ENCODE data around the gene PALM. TPM values are rescaled to one million over a fixed set of nuclear protein-coding genes. Genes with fewer than 3 reads are reported as not detected.
"Not testable (repeated sequence)": the region's sequence is repeated elsewhere in the genome, so short reads cannot be mapped to it uniquely, and the experiment has no call there.

PALM gene, protein sequence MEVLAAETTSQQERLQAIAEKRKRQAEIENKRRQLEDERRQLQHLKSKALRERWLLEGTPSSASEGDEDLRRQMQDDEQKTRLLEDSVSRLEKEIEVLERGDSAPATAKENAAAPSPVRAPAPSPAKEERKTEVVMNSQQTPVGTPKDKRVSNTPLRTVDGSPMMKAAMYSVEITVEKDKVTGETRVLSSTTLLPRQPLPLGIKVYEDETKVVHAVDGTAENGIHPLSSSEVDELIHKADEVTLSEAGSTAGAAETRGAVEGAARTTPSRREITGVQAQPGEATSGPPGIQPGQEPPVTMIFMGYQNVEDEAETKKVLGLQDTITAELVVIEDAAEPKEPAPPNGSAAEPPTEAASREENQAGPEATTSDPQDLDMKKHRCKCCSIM
- total RNA-seq (2014; rRNA removed; shearing (Covaris generic)), result not detected in 2 replicates

DNA sequence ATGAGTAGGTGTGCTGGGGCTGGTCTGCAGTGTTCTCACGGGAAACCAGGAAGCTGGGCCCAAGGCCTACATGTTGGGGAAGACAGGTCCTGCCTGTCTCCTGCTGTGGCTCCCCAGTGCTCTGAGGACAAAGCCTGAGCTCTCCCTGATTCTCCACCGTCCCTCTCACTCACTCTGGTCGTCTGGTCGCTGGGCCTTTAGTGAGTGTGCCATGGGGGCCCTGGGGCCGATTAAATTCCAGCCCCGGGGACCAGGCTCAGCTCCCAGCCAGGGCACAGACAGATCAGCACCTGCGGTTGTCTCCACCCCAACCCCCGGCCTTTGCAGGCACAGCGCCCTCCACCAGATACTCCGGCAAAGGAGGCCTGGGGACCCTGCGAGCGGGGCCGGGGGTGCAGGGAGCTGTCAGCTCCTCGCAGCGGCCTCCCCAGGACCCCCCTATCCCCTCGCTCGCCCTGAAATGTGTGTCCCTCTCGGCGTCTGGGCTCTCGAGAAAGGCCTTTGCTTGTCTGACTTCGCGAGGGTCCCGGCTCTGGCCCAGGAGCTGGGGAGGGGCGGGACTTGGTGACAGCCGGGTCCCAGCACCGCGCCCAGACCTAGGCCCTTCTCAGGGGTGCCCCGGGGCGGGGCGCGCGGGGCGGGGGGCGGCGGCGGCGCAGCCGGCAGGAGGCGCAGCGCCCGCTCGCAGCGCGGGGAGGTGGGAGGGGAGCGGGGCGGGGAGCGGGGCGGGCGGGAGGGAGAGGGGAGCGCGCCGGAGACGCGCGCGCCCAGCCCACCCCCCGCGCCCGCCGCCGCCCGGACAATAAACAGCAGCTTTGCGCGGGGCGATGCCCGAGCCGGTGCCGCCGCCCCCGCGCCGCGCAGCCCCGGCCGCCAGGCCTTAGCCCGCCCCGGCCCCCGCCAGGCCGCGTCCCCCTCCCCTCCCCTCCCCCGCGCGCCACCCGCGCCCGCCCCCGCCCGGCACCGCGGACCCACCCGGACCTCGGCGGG, at the start of gene PALM:
PALM (plus strand) TSS at position 782 of the 990 bp plus-strand sequence. CDS start 212 bp downstream, outside the sequence.
- Histone ChIP-seq H3K36me3 (no peaks in the 10 kb centered on the region), H3K9me3 (replicated peaks) (no peaks in the 10 kb centered on the region), H3K4me3 (no peak within 1 kb of the TSS)

DNA sequence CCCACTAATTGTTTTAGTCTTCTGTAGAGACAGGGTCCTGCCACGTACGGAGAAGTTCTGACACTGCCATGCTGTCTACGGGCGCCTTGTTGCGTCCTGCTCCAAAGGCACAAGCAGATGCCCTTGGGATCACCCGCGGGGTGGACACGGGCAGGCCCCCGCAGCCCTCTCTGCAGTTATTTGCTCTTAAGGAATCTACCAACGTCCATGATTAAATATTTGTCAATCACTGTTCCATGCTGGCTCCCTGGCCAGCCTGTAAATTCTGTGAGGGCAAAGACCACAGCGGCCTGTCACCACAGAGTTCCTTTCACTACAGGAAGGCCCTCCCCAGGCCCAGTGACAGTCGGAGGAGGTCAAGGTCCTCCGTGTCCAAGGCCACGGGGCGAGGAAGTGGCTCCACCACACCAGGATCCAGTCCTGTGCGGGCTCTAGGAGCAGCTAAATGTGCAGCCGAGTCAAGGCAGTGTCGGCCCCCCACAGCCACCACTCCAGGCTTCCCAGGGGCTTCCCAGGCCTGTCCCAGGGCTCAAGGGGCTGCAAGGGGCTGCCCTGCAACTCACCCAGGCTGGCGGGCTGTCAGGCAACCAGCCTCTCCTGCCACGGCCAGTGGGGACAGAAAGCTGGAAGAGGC, 47.8 kb upstream of the PALM start:
- H3K27ac ChIP-seq, result no peak overlapping the region

More for the DNA sequence above, at the start of gene PALM:
- Histone ChIP-seq H3K27me3 (replicated peaks) (peaks cover 36% of the 10 kb centered on the region), H3K27ac (no peak within 1 kb of the TSS), H3K4me1 (replicated peaks) (no peaks in the 10 kb centered on the region)
- DNase-seq (ENCODE audit: low read depth in 1 of 2, low spot score in 2 of 2), result no peak

DNA sequence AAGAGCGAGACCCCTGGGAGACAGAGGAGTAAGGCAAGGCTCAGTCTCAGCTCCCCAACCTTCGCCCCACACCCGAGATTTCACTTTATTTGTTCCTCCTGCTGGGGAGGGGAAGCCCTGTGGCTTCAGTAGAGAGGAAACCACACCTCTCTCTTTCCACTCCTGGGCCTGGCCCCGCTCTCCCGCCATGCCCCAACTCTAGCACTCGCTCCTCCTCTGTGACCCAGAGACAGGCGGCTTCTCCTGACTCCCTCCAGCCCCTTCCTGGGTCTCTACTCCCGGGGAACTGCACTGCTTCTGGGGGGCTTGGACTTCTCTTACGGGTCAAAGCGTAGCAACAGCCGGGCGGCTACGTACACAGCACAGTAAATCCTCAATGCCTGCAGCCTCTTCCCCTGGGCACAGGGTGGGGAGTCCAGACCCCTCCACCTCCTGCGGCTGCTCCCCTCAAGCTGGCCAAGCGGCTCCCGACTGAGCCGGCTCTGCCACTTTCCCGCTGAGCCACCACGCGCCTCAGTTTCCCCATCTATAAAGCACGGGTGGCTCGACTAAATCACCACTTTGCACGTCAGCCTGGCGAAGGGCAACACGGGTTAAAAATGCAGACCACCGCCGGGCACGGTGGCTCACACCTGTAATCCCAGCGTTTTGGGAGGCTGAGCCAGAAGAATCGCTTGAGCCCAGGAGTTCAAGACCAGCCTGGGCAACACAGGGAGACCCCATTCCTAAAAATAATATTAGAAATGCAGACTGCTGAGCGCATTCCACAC, 47.1 kb upstream of the PALM start:
- peaks cover 31% of the 10 kb centered on the region for H3K4me1 ChIP-seq (replicated peaks)
- H3K27ac ChIP-seq, result peak overlapping the region; percentile 81
- H3K9me3 ChIP-seq (replicated peaks), result peaks cover 3% of the 10 kb centered on the region; the same call in 1 of the 2 replicates
- DNase-seq (ENCODE audit: low read depth in 1 of 2, low spot score in 2 of 2), result no peak
- H3K4me3 ChIP-seq, result peak overlapping the region; percentile 100
- no peaks in the 10 kb centered on the region for H3K27me3 ChIP-seq (replicated peaks)
- H3K36me3 ChIP-seq, result peaks cover 56% of the 10 kb centered on the region

More for the DNA sequence above, 47.8 kb upstream of the PALM start:
- Histone ChIP-seq H3K36me3 (peaks cover 59% of the 10 kb centered on the region), H3K27me3 (replicated peaks) (no peaks in the 10 kb centered on the region), H3K9me3 (replicated peaks) (peaks cover 3% of the 10 kb centered on the region; the same call in 1 of the 2 replicates), H3K4me1 (replicated peaks) (peaks cover 31% of the 10 kb centered on the region), H3K4me3 (peak overlapping the region; percentile 100)
- DNase-seq (ENCODE audit: low read depth in 1 of 2, low spot score in 2 of 2), result no peak

DNA sequence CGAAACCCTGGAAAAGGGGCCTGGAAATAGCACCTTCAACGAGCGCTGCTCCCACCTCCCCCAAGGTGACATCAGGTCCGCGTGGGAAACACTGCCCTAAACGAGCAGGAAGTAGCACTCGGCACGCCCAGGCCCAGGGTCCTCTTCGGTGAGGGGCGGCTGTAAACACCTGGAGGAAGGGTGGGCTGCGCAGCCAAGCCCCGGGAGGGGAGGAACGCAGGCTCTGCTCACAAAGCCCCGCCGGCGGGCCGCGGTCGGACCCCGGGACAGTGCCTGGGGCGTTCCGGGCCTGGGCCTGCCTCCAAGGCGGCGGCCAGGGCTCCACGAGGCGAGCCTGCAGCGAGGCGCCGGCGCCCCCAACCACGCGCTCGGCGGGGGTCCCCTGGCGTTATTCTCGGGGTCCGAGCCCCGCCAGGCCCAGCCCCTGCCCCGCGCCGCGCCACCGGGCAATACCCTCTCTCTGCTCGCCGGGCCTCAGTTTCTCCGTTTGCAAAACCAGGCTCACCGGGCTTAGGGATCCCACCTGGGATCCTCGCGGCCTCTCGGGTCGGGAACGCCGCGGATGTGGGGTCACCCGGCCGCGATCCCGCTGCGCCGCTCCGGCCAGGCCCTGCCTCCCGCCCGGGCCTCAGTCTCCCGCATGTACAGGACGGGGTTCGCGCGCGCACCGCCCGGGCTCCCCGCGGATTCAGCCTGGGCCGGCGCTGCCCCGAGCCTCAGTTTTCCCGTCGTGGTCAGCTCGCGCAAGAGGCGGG, 46.4 kb upstream of the PALM start:
- H3K9me3 ChIP-seq (replicated peaks), result peaks cover 3% of the 10 kb centered on the region; the same call in 1 of the 2 replicates

DNA sequence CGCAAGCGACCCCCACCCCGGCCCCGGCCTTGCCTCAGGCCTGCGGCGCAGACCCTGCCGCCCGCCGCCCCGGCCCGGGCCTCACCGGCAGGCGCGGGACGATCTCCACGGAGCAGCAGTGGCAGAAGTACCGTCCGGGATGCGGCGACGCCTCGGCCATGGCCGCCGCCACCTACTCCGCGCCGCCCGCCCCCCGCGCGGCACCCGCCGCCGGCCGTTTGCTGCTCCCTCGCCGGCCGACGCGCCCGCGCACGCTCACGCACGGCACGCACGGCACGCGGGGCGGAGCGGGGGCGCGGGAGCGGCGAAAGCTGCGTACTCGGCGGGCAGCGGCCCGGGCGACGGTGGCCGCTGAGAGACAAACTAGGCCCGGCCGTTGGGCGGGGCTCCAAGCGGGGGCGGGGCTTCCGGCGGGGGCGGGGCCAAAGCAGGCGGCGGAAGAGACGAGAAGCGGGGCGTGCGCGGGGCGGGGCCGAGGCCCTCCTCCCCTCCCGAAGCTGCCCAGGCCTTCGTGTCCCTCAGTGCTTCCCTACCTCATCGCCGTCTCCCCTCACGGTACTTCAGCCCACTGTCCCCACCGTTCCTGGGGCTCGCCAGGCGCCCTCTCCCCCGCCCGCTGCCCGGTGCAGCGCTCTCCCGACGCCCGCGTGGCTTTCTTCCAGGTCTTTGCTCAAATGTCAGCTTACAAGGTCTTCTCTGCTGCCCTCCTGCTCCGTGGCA, 45.6 kb upstream of the PALM start, which contains the start of gene RNF126:
RNF126 (minus strand) TSS at position 253 of the 720 bp plus-strand sequence; CDS start at position 160, 93 bp downstream.
- Histone ChIP-seq H3K4me1 (replicated peaks) (peaks cover 31% of the 10 kb centered on the region), H3K4me3 (peak within 1 kb of the TSS; percentile 100)
- peak; percentile 83 to 91 for DNase-seq (ENCODE audit: low read depth in 1 of 2, low spot score in 2 of 2)

More for the DNA sequence above, 46.4 kb upstream of the PALM start:
- Histone ChIP-seq H3K27me3 (replicated peaks) (no peaks in the 10 kb centered on the region), H3K4me3 (peak overlapping the region; percentile 100), H3K36me3 (peaks cover 49% of the 10 kb centered on the region), H3K4me1 (replicated peaks) (peaks cover 31% of the 10 kb centered on the region), H3K27ac (peak overlapping the region; percentile 81)
- peak in 1 of 2 experiments; percentile 47 for DNase-seq (ENCODE audit: low read depth in 1 of 2, low spot score in 2 of 2)

DNA sequence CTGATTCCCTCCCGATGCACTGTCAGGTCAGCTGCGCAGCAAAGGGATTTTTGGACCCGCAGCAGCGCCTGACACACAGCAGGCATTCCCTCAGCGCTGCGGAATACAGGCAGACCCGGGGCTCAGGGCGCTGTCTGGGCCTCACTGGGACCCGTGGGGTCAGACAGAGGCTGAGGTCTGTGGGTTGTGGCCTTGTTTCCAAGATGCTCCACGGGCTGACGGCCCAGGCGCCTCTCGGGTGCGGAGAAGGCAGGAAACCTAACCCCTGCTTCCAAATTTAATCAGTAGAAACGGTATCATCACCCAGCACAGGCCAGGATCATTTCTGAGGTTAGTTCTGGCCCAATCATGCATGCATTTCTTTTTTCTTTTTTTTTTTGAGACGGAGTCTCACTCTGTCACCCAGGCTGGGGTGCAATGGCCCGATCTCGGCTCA, 45.0 kb upstream of the PALM start:
- no peaks in the 10 kb centered on the region for H3K27me3 ChIP-seq (replicated peaks)
- H3K9me3 ChIP-seq (replicated peaks), result peaks cover 3% of the 10 kb centered on the region; the same call in 1 of the 2 replicates
- H3K27ac ChIP-seq, result peak overlapping the region; percentile 53
- no peak for DNase-seq (ENCODE audit: low read depth in 1 of 2, low spot score in 2 of 2)
- H3K4me3 ChIP-seq, result peak overlapping the region; percentile 100
- H3K36me3 ChIP-seq, result peaks cover 38% of the 10 kb centered on the region
- H3K4me1 ChIP-seq (replicated peaks), result peaks cover 31% of the 10 kb centered on the region

More for the DNA sequence above, 45.6 kb upstream of the PALM start, which contains the start of gene RNF126:
- peaks cover 3% of the 10 kb centered on the region; the same call in 1 of the 2 replicates for H3K9me3 ChIP-seq (replicated peaks)
- H3K27ac ChIP-seq, result peak within 1 kb of the TSS; percentile 81
- H3K36me3 ChIP-seq, result peaks cover 44% of the 10 kb centered on the region
- no peaks in the 10 kb centered on the region for H3K27me3 ChIP-seq (replicated peaks)

DNA sequence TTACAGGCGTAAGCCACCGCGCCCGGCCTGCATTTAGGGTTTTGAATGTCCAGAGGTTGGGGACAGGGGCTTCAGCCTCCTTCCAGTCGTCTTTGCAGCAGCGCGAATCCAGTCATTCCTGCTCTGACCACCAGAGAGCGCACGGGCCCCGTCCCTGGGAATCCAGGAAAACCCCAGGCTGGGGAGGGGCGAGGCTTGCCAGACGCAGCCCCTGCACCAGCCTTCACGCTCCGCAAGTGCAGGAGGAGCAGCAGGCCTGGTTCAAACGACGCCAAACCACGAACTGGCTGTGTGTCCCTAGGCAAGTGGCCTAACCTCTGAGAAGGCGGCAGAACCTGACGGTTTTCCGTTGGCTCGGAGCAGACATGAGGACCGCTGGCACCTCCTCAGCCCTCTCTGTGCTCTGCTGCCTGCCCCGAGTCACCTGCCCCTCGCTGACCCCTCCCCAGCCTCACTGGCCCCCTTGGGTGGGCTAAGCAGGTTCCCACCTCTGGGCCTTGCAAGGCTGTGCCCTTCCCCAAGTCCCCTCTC, 43.8 kb upstream of the PALM start:
- H3K27ac ChIP-seq, result no peak overlapping the region
- peaks cover 28% of the 10 kb centered on the region for H3K36me3 ChIP-seq
- H3K4me3 ChIP-seq, result no peak overlapping the region
- peak; percentile 79 to 89 for DNase-seq (ENCODE audit: low read depth in 1 of 2, low spot score in 2 of 2)
- H3K9me3 ChIP-seq (replicated peaks), result peaks cover 3% of the 10 kb centered on the region; the same call in 1 of the 2 replicates
- no peaks in the 10 kb centered on the region for H3K27me3 ChIP-seq (replicated peaks)
- H3K4me1 ChIP-seq (replicated peaks), result peaks cover 31% of the 10 kb centered on the region

DNA sequence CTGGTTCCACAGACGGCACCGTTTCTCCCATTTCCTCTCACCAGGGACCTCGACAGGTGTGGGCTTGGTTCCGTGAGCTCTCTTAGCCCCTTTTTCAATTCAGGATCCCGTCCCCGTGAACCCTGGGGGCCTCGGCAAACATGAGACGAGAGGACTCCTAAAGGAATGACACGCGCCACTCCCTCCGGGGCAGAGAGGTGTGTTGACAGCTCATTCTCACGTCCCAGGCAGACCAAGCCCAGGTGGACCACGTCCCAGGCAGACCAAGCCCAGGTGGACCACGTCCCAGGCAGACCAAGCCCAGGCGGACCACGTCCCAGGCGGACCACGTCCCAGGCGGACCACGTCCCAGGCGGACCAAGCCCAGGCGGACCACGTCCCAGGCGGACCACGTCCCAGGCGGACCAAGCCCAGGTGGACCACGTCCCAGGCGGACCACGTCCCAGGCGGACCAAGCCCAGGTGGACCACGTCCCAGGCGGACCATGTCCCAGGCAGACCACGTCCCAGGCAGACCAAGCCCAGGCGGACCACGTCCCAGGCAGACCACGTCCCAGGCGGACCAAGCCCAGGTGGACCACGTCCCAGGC, 41.7 kb upstream of the PALM start:
- peaks cover 14% of the 10 kb centered on the region for H3K36me3 ChIP-seq
- H3K27me3 ChIP-seq (replicated peaks); DNase-seq (ENCODE audit: low read depth in 1 of 2, low spot score in 2 of 2); H3K27ac ChIP-seq; H3K4me3 ChIP-seq; H3K9me3 ChIP-seq (replicated peaks): not testable (repeated sequence)
- H3K4me1 ChIP-seq (replicated peaks), result peaks cover 18% of the 10 kb centered on the region

DNA sequence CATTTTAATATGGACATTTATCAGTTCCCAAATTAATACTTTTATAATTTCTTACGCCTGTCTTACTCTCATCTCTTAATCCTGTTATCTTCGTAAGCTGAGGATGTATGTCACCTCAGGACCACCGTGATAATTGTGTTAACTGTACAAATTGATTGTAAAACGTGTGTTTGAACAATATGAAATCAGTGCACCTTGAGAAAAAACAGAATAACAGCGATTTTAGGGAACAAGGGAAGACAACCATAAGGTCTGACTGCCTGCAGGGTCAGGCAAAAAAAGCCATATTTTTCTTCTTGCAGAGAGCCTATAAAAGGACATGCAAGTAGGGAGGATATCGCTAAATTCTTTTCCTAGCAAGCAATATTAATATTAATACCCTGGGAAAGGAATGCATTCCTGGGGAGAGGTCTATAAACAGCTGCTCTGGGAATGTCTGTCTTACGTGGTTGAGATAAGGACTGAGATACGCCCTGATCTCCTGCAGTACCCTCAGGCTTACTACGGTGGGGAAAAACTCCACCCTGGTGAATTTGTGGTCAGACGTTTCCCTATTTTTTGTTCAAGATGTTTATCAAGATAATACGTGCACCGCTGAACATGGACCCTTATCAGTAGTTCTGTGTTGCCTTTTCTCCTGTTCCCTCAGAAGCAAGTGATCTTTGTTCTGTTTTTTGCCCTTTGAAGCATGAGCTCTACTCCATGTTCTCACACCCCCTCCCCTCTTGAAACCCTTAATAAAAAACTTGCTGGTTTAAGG, 39.9 kb upstream of the PALM start:
- not testable (repeated sequence) for DNase-seq (ENCODE audit: low read depth in 1 of 2, low spot score in 2 of 2); H3K9me3 ChIP-seq (replicated peaks); H3K4me3 ChIP-seq; H3K27ac ChIP-seq; H3K27me3 ChIP-seq (replicated peaks); H3K36me3 ChIP-seq
- H3K4me1 ChIP-seq (replicated peaks), result peaks cover 12% of the 10 kb centered on the region

DNA sequence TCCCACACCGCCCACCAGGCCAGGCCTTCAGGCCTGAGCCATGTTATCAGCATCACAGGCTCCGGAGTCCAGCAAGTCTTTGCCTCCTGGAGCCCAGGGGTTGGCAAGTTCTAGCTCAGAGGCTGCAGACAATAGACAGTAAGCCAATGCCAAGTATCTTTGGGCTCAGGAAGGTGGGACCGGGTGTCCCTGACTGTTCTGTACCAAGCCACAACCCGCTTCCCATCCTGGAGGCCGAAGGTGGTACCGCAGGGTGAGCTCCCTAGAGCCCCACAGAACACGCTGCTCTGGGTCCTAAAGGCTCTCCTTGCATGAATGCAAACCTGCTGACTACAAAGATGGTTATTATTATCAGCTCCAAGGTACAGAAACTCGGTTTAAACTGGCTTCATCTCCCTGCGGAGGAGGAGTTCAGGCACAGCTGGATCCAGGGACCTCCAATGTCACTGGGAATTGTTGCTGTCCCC, 38.1 kb upstream of the PALM start:
- no peak for DNase-seq (ENCODE audit: low read depth in 1 of 2, low spot score in 2 of 2)
- Histone ChIP-seq H3K9me3 (replicated peaks) (no peaks in the 10 kb centered on the region), H3K27me3 (replicated peaks) (no peaks in the 10 kb centered on the region), H3K4me3 (no peak overlapping the region), H3K36me3 (peaks cover 12% of the 10 kb centered on the region), H3K4me1 (replicated peaks) (peaks cover 7% of the 10 kb centered on the region), H3K27ac (no peak overlapping the region)
